GM19193 (cell line): ENCODE results near the gene MKRN3.

ENCODE experiments used
- POLR2A ChIP-seq: IDR thresholded peaks from 4 replicates; pipeline ENCODE4 v1.6.1; 2011; ENCODE audit not compliant: insufficient read depth, insufficient read length; ENCODE audit errors: extremely low read depth

Gene MKRN3

GRCh38 chr15:23565395-23566070 is at the start of gene MKRN3:
Gene MKRN3 (plus strand): TSS chr15:23565674. CDS start chr15:23565783, 109 bp downstream.
- no peak for TF ChIP-seq POLR2A

GRCh38 chr15:23516866-23517265 is 48.6 kb upstream of the MKRN3 start:
- no peak for TF ChIP-seq POLR2A

GRCh38 chr15:23518104-23518503 is 47.4 kb upstream of the MKRN3 start:
- TF ChIP-seq POLR2A: no peak

- TF ChIP-seq POLR2A: no peak
These were observed 40.7 kb upstream of the MKRN3 start for GRCh38 chr15:23524816-23525215.

- TF ChIP-seq POLR2A: no peak
These were observed 35.6 kb upstream of the MKRN3 start for GRCh38 chr15:23529891-23530290.

GRCh38 chr15:23532024-23532423 is 33.5 kb upstream of the MKRN3 start:
- TF ChIP-seq POLR2A: no peak

- no peak for TF ChIP-seq POLR2A
These were observed 28.8 kb upstream of the MKRN3 start for GRCh38 chr15:23536659-23537058.

- TF ChIP-seq POLR2A: no peak
These were observed 26.8 kb upstream of the MKRN3 start for GRCh38 chr15:23538648-23539047.

GRCh38 chr15:23539892-23540291 is 25.6 kb upstream of the MKRN3 start:
- no peak for TF ChIP-seq POLR2A

GRCh38 chr15:23546158-23546557 is 19.3 kb upstream of the MKRN3 start:
- no peak for TF ChIP-seq POLR2A

- no peak for TF ChIP-seq POLR2A
These were observed 17.4 kb upstream of the MKRN3 start for GRCh38 chr15:23548071-23548470.

- no peak for TF ChIP-seq POLR2A
These were observed 3.6 kb upstream of the MKRN3 start for GRCh38 chr15:23561914-23562313.

GRCh38 chr15:23564821-23565394 is 566 bp upstream of the MKRN3 start:
- no peak for TF ChIP-seq POLR2A

GRCh38 chr15:23566071-23566554 is 639 bp downstream of the MKRN3 start:
- TF ChIP-seq POLR2A: peak; percentile 18

- TF ChIP-seq POLR2A: no peak
These were observed 1.2 kb downstream of the MKRN3 start for GRCh38 chr15:23566651-23567050.

GRCh38 chr15:23567921-23568320 is 2.4 kb downstream of the MKRN3 start:
- no peak for TF ChIP-seq POLR2A
